ENCODE measurements around the gene GNGT2.

- TF ChIP-seq, protein P1, sequence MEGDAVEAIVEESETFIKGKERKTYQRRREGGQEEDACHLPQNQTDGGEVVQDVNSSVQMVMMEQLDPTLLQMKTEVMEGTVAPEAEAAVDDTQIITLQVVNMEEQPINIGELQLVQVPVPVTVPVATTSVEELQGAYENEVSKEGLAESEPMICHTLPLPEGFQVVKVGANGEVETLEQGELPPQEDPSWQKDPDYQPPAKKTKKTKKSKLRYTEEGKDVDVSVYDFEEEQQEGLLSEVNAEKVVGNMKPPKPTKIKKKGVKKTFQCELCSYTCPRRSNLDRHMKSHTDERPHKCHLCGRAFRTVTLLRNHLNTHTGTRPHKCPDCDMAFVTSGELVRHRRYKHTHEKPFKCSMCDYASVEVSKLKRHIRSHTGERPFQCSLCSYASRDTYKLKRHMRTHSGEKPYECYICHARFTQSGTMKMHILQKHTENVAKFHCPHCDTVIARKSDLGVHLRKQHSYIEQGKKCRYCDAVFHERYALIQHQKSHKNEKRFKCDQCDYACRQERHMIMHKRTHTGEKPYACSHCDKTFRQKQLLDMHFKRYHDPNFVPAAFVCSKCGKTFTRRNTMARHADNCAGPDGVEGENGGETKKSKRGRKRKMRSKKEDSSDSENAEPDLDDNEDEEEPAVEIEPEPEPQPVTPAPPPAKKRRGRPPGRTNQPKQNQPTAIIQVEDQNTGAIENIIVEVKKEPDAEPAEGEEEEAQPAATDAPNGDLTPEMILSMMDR (conservative IDR thresholded peaks at IDR 0.05; ENCODE audit: low read depth, low read length) = no peak
- TF ChIP-seq BHLHE40 (IDR thresholded peaks at IDR 0.05; ENCODE audit: low read depth, low read length) (no peak), RFX5 (IDR thresholded peaks at IDR 0.05; ENCODE audit: low read depth, low read length) (no peak), POLR2A (IDR thresholded peaks at IDR 0.05; ENCODE audit: low read depth, low read length) (no peak), MAFK (IDR thresholded peaks at IDR 0.05; ENCODE audit: low read depth, low read length) (no peak)
These were observed 9.6 kb upstream of the GNGT2 start for GRCh38 chr17:49219987-49220386.

Measured in IMR-90 (cell line).